NCI-H2107 treated with DMSO at 0.1 percent for 48 hours (cell line): ENCODE results near the gene PAX5.

ENCODE experiments used
- DNase-seq: peaks from one replicate; lab custom pipeline; 2025; ENCODE audit not compliant: unreplicated experiment; lab: John Stamatoyannopoulos, UW

Gene PAX5

GRCh38 chr9:36817160-36817834 lies 216.8 kb downstream of the PAX5 start:
- no peak for DNase-seq

GRCh38 chr9:36816371-36816770 lies 217.7 kb downstream of the PAX5 start:
- DNase-seq = no peak

DNA sequence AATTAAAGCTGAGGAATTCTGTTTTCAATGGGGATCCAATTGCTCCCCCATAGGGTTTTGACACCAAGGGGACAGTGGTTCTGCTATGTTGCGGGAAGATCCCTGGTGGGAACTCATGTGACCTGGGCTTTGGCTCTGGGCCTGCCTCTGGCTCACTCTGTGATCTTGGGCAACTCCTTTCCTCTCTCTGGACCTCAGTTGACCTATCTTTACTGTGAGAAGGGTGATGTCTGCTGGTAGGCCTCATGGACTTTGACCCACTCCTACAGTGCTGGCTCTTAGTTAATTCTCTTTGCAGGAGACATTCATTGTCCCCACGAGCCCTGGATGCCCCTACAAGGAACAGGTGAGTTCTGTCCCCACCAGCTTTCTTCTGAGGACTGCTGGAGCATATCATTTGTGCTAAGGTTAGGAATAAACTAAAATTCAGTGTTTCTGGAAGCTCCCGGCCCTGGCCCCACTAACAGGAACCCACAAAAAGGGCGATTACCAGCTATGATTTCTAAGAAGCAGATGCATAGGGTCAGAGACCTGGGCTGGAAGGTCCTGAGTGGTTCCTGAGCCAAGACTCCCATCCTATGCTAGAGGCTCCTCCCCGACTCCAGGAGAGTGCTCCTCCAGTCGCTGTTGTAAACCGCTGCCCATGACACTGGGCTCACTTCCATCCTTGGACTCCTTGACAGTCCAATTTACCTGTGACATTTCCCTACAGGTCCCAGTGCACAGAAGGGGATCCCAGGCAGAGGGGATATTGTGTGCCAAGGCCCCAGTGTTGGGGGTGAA lies 218.3 kb downstream of the PAX5 start:
- no peak for DNase-seq

- no peak for DNase-seq
Measured at GRCh38 chr9:36815023-36815422, 219.0 kb downstream of the PAX5 start.

GRCh38 chr9:36813154-36813553 lies 220.9 kb downstream of the PAX5 start:
- DNase-seq = no peak

DNA sequence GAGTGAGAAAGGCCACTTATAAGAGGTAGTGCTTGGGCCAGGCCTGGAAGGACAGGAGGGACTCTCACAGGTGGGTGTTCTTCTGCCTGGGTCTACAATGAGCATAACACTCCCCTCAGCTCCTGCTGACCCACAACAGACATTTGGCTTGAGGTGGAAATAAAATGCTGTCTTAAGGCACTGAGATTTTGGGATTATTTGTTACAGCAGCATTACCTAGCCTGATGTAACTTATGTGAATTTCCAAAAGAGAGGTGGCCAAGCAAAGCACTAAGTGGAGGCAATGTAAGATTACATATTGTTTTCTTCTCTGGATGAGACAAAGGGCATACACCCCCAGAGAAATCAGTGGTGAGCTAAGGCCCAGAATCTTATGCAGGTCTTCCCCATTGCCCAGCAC lies 221.5 kb downstream of the PAX5 start:
- DNase-seq = no peak

DNA sequence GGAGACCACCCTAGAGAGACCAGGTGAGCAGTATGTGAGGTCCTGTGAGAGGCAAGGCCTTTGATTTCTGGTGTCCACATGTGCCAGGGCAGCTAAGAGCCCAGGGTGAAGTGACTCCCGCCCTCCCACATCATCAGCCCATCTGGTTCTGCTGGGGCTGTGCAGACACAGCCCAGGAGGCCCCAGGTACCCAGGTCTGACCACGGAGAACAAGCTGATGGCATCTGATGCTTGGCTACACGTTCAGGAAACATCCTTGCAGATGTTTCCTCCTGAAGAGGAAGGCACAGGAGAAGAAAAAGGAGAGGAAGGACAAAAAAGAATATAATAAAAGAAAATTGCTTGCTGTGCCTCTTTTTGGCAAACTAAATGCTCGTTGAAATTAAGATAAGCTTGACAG lies 225.8 kb downstream of the PAX5 start:
- no peak for DNase-seq

DNA sequence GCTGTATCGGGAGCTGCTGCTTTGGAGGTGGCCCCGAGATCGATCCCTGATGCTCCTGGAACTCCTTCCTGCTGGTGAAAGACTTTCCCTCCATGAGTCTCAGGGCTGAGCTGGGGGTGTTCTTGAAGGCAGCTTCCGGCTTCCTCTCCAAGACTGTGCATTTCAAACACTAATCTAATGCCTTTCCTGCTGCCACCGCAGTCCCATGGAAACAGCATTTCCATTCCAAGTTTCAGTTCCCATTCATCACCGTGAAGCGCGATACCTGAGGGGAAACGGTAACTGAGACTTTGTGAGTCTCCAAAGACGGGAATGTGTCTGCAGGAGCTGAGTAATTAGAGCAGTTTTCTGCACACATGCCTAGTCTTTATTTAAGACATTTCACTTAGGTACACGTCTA lies 230.1 kb downstream of the PAX5 start:
- DNase-seq = no peak

GRCh38 chr9:36802201-36802920 lies 231.7 kb downstream of the PAX5 start:
- DNase-seq = peak; percentile 10

DNA sequence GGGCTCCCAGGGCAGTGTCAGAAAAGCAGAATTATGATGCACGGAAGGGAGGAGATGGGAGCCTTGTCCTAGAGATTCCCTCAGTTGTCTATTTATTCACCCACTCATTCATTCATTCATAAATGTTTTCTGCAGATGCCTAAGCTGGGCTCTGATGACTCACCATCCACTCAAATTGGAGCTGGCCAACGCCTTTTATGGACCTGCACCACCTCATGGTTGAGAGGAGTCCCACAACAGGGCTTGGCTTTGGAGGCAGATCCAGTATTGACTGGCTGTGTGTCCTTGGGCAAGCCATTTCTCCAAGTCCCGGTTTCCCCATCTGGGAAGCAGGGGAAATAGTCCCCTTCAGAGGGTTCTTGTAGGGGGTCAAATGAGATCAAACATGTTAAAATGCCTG lies 233.6 kb downstream of the PAX5 start:
- no peak for DNase-seq

GRCh38 chr9:36798350-36799065 lies 235.6 kb downstream of the PAX5 start:
- no peak for DNase-seq

- no peak for DNase-seq
Measured at GRCh38 chr9:36797471-36798220, 236.4 kb downstream of the PAX5 start.

DNA sequence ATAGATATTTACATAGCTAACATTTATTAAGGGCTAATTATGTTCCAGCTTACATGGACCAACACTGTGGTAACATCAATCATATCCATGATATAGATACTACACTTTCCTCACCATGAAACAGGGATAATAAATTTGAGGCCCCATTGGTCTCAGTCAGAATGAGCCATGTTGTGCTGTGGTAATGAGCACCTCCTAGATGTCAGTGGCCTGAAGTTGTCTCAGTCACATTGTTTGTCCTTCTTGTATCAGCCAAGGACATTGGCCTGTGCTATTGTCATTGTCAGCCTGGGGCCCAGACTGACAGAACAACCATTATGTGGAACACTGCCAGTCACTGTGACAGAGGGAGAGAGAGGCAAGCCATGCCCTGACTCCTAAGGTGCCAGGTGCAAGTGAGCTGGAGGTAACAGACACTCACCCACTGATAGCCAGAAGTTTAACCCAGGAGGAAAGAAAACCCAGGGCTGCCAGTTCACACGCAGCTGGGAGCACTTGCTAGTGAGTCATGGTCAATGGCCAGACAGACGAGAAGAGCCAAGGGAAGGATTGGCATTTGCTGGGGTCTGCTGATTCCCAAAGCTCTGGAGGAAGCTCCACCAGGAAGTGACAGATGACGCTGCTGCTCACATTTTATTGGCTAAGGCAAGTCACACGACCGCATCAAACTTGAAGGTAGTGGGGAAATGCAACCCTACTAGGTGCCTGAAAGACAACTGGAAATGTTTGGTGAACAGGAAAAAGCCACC lies 237.2 kb downstream of the PAX5 start:
- DNase-seq = no peak

- no peak for DNase-seq
Measured at GRCh38 chr9:36794461-36794860, 239.6 kb downstream of the PAX5 start.

DNA sequence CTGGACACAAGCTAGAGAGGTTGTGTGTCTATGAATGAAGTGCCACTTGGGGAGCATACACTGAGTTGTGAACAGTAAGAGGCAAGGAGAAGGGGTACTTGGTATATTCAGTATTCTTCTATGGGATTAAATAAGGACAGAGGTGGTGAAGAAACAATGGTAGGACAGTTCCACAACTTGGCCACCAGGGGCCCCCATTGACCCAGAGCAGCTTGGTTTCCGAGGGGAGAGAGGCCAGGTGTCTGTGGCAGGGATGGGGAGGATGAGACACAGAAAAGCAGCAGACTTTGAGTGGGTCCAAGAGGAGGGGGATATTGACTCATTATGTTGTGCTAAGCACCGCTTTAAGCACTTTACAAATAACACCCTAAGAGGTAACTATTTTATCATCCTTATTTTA lies 240.8 kb downstream of the PAX5 start:
- DNase-seq = no peak

GRCh38 chr9:36791222-36791950 lies 242.7 kb downstream of the PAX5 start:
- DNase-seq = no peak

DNA sequence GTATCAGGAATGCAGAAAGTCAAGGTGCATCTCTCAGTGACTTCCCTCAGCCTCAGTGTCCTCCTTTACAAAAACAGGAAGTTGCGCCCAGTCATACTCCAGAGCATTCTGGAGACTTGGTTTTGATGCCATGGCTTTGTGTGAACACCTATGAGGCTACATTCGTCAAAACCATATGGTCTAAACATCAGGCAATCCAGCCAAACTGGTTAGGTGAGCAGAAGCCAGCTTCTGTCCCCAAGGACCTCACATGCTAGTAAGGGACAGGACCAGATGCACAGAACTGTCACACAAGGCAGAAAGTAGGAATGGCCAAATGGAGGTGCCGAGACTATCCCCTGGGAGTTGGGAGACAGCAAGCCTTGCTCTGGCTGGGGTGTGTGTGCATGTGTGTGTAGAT lies 244.2 kb downstream of the PAX5 start:
- no peak for DNase-seq

- DNase-seq = no peak
Measured at GRCh38 chr9:36788534-36788933, 245.5 kb downstream of the PAX5 start.

DNA sequence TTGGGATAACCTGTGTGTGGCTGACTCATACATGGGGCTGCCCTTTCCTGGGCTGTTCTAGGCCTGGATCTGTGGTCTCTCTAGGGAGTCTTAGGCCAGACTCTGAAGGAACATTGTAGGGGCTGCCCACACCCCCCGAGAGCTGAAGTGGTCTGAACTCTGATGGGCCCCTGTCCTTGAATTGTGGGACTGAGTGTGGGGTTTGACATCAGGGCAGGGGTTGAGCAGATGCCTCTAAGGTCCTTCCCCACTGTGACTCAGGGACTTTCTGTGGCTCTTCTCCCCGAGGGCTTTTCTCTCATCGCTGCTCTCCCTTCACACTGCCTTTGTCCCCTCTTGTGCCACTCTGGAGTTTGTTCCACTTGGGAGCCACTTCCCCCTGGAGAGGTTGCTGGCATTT lies 246.4 kb downstream of the PAX5 start:
- no peak for DNase-seq
